DOHH2 (cell line): ENCODE results near the gene TMEM255A.

Experiments
- EZH2phosphoT487 ChIP-seq: fragments of 200-600 bp; sonication (generic); IDR thresholded peaks from 2 replicates; pipeline ENCODE4 v1.6.1; 2017; ENCODE audit warnings: borderline replicate concordance, mild to moderate bottlenecking, antibody characterized with exemption, low read length, moderate library complexity, mixed read lengths
- TF ChIP-seq, protein P1 (sequence below): fragments of 200-600 bp; sonication (generic); IDR thresholded peaks from one replicate; pipeline ENCODE4 v1.5.1; 2014; ENCODE audit warnings: antibody characterized with exemption, mild to moderate bottlenecking, low read depth, low read length; ENCODE audit not compliant: poor library complexity, severe bottlenecking

DNA sequence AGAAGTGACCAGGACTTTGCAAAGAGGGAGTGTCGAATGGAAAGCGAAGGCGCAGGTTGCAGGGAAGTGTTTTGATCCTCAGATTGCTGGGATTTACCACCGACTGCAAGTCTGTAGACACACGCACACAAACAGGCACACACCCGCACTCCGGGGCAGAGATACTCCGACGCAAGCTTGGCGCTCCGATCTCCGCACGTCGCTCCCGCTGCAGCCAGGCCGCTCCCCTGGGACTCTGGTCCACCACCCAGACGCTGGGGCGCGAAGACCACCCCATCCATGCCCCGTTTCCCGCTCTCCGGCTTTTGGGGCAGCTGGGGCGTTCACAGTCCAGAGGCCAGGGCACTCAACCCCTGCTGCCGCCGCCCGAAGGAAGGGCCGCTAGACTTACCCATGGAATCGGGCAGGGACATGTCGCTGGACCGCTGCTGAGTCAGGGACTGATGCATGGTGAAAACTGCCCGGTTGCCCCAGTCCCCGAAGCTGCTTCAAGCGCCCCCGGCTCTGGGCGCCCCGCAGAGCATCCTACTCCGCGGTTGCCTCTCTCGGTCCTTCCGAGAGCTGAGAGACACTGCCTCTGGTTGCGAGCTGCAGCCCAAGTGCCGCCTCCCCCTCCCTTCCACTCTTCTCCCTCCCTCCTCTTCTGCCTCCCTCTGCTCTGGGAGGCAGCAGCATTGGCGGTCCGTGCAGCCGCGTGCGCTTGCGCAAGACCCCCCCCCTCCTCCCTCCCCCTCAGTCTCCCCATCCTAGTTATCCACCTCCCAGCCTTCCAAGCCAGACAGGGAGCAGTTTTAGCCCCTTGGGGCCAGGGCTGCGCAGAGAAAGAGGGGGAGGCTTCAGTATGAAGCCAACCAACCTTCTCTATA is at the start of gene TMEM255A:
- TF ChIP-seq, protein P1, sequence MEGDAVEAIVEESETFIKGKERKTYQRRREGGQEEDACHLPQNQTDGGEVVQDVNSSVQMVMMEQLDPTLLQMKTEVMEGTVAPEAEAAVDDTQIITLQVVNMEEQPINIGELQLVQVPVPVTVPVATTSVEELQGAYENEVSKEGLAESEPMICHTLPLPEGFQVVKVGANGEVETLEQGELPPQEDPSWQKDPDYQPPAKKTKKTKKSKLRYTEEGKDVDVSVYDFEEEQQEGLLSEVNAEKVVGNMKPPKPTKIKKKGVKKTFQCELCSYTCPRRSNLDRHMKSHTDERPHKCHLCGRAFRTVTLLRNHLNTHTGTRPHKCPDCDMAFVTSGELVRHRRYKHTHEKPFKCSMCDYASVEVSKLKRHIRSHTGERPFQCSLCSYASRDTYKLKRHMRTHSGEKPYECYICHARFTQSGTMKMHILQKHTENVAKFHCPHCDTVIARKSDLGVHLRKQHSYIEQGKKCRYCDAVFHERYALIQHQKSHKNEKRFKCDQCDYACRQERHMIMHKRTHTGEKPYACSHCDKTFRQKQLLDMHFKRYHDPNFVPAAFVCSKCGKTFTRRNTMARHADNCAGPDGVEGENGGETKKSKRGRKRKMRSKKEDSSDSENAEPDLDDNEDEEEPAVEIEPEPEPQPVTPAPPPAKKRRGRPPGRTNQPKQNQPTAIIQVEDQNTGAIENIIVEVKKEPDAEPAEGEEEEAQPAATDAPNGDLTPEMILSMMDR: no peak
- no peak for TF ChIP-seq EZH2phosphoT487
